RWPE1 (cell line): Measurements from ENCODE around the gene VGLL2.
"Not testable (repeated sequence)": the region's sequence is repeated elsewhere in the genome, so short reads cannot be mapped to it uniquely, and the experiment has no call there.

Experiments
- CTCF ChIA-PET: fragments of 350-600 bp; sonication (Branson Sonifier 250); formaldehyde crosslinking; extraction: SDS; loops from one replicate; lab custom pipeline; 2021; lab: Yijun Ruan, JAX
- POLR2A ChIA-PET: fragments of 400-600 bp; formaldehyde crosslinking; extraction: SDS; loops from one replicate; lab custom pipeline; 2020; ENCODE audit warnings: antibody characterized with exemption; ENCODE audit not compliant: low non-redundant PET; lab: Yijun Ruan, JAX
- DNase-seq: peaks from one replicate; pipeline ENCODE4 v3.0.0; 2012; ENCODE audit warnings: low spot score
- H3K27ac ChIP-seq: fragments of 450-650 bp; 2 replicates; pipeline ENCODE4 v1.5.1; 2017
- TF ChIP-seq, protein P1 (sequence below): fragments of 450-650 bp; conservative IDR thresholded peaks from 2 replicates; pipeline ENCODE4 v1.5.1; 2017; ENCODE audit warnings: low read depth, mild to moderate bottlenecking

VGLL2 gene

DNA sequence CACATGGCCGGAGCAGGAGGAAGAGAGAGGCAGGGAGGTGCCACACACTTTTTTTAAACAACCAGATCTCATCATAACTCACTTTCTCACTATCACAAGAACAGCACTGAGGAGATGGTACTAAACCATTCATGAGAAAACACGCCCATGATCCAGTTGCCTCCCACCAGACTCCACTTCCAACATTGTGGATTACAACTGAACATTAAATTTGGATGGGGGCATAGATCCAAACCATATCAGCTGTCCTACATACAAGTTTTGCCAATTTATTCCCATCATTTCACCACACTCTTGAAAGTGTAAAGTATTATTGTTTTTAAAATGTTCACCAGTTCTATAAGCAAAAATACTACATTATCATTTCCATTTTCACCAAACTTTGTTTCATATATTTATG is 33.9 kb upstream of the VGLL2 start:
- no peak overlapping the region for H3K27ac ChIP-seq
- ChIA-PET CTCF (no interaction called here), POLR2A (no interaction called here)
- TF ChIP-seq, protein P1, sequence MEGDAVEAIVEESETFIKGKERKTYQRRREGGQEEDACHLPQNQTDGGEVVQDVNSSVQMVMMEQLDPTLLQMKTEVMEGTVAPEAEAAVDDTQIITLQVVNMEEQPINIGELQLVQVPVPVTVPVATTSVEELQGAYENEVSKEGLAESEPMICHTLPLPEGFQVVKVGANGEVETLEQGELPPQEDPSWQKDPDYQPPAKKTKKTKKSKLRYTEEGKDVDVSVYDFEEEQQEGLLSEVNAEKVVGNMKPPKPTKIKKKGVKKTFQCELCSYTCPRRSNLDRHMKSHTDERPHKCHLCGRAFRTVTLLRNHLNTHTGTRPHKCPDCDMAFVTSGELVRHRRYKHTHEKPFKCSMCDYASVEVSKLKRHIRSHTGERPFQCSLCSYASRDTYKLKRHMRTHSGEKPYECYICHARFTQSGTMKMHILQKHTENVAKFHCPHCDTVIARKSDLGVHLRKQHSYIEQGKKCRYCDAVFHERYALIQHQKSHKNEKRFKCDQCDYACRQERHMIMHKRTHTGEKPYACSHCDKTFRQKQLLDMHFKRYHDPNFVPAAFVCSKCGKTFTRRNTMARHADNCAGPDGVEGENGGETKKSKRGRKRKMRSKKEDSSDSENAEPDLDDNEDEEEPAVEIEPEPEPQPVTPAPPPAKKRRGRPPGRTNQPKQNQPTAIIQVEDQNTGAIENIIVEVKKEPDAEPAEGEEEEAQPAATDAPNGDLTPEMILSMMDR = no peak
- DNase-seq = no peak

DNA sequence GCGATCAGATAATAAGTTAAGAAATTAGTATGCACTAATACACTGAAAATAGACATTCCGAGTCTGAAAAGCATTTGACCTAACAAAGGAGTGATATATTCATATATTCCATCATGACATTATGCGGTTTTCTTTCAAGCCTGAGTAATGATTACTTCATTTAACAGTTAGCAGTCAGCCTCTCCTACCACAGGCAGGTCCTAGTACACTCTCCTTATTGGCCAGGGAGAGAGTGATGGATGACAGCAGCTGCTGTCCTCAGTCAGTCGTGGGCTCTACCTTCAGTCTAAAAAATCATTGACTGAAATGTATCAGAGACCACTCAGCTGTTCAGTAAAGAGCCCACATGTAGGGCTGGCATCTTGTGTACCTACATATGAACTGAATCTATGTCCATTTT is 33.2 kb upstream of the VGLL2 start:
- ChIA-PET CTCF (no interaction called here), POLR2A (no interaction called here)
- H3K27ac ChIP-seq = no peak overlapping the region
- TF ChIP-seq, protein P1 = no peak
- DNase-seq = no peak

DNA sequence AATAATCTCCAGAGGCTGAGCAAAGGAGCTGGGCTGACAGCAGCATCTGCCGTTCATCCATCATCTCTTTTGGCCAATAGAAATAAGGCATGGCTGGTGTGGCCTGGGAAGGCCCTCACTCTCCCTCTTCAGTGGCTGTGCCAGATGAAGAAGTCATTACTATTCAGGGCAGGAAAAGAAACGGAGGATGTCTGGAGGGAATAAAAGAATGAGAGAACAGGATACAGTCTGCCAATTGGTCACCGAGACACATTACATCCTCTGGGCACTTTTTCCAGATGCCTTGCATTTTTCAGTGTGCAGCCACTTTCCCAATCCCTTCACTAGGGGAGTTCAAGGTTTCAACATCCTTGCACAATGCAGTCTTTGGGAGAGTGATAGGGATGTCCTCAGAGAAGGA is 32.2 kb upstream of the VGLL2 start:
- ChIA-PET CTCF (no interaction called here), POLR2A (no interaction called here)
- H3K27ac ChIP-seq = no peak overlapping the region
- no peak for DNase-seq
- TF ChIP-seq, protein P1 = no peak

GRCh38 chr6:117237561-117237960 is 27.8 kb upstream of the VGLL2 start:
- DNase-seq = peak; percentile 30
- no peak overlapping the region for H3K27ac ChIP-seq
- CTCF ChIA-PET = no interaction called here
- POLR2A ChIA-PET = no interaction called here
- TF ChIP-seq, protein P1 = no peak

DNA sequence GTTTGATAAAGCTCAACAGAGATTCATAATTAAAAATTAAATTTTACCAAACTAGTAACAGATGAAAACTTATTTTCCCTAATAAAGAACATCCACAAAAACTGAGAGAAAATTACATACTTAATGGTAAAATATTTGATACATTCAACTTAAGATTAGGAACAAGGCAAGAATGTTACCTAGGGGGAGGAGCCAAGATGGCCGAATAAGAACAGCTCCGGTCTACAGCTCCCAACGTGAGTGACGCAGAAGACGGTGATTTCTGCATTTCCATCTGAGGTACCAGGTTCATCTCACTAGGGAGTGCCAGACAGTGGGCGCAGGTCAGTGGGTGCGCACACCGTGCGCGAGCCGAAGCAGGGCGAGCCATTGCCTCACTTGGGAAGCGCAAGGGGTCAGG is 20.8 kb upstream of the VGLL2 start:
- H3K27ac ChIP-seq, DNase-seq, POLR2A ChIA-PET: not testable (repeated sequence)
- CTCF ChIA-PET = interaction anchor here (0.6 kb wide), 1 partner anchor 956 kb away, joined by 4 read pairs; no protein-coding TSS in a partner anchor

DNA sequence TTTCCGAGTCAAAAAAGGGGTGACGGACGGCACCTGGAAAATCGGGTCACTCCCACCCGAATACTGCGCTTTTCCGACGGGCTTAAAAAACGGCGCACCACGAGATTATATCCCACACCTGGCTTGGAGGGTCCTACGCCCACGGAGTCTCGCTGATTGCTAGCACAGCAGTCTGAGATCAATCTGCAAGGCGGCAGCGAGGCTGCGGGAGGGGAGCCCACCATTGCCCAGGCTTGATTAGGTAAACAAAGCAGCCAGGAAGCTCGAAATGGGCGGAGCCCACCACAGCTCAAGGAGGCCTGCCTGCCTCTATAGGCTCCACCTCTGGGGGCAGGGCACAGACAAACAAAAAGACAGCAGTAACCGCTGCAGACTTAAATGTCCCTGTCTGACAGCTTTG is 20.4 kb upstream of the VGLL2 start:
- H3K27ac ChIP-seq, POLR2A ChIA-PET, DNase-seq, CTCF ChIA-PET: not testable (repeated sequence)

GRCh38 chr6:117253785-117254184 is 11.6 kb upstream of the VGLL2 start:
- no peak overlapping the region for H3K27ac ChIP-seq
- no peak for DNase-seq
- TF ChIP-seq, protein P1 = no peak
- ChIA-PET CTCF (no interaction called here), POLR2A (no interaction called here)

GRCh38 chr6:117262799-117263198 is 2.6 kb upstream of the VGLL2 start:
- no peak for DNase-seq
- TF ChIP-seq, protein P1 = no peak
- no peak overlapping the region for H3K27ac ChIP-seq
- CTCF ChIA-PET = no interaction called here
- POLR2A ChIA-PET = no interaction called here
